ENCODE measurements around the gene NIPA2.

DNA sequence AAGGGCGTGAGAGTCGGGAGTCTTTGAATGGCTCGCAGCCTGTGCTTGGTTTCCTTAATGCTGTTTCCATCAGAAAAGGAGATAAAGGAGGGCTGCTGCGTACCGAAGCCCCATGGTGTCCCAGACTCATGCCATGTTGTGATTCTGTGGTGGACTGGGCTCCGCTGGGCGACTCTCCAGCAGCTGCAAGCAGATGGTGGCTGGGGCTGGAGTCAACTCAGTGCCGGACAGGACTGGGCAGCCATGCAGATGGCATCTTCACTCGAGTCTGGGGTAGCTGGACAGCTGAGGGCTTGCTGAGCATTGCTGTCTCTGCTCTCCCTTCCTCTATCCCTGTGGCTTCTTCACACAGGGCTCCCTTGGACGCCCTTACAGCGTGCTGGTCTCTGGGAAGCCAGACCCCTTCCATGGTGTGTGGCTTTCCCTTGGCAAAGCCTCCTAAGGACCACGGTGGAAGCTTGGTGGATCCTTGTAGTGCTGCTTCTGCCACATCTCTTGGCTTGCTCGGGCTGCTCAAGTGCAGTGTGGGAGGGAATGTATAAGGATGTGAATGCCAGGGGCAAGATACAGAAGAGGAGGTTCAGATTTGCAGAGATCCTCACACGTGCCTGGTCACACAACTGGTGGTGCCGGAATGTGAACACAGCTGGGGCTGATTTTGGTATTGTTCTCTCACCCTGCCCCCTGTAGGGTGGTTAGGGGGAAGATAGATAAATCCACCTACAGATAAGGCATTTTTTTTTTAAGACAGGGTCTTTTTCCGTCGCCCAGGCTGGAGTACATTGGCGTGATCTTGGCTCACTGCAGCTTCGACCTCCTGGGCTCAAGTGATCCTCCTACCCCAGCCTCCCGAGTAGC is 43.0 kb upstream of the NIPA2 start:
- TF ChIP-seq EZH2phosphoT487 (IDR thresholded peaks at IDR 0.05; ENCODE audit: borderline replicate concordance, low read length) = no peak
- TF ChIP-seq CTCF (conservative IDR thresholded peaks at IDR 0.05; ENCODE audit: low read depth, low read length) = no peak
- no peak for TF ChIP-seq EZH2 (IDR thresholded peaks at IDR 0.05; ENCODE audit: low read length, unreplicated experiment)
